Endothelial cell of umbilical vein (primary cell): ENCODE results near the gene TTLL11. TPM values are rescaled to one million over a fixed set of nuclear protein-coding genes. Genes with fewer than 3 reads are reported as not detected.

Experiments used
- BruUV-seq: library from RNA; stranded (reverse); fragments of 400-500 nt; replicated peaks from 2 replicates; lab custom pipeline; 2021; lab: Mats Ljungman, UMichigan
- CTCF ChIA-PET: fragments of 300-600, 350-600 bp; sonication (Branson Sonifier 250); formaldehyde crosslinking; loops from one replicate; lab custom pipeline; 2021; ENCODE audit warnings: antibody characterized with exemption, inconsistent platforms; lab: Charles Lee
- POLR2A ChIA-PET: fragments of 300-600, 350-600 bp; sonication (Branson Sonifier 250); formaldehyde crosslinking; loops from one replicate; lab custom pipeline; 2021; ENCODE audit warnings: antibody characterized with exemption, inconsistent platforms; lab: Charles Lee
- DNase-seq: peaks from one replicate; pipeline ENCODE4 v3.0.0-alpha.2; 2011; ENCODE audit warnings: low read depth, low spot score
- FAIRE-seq: peaks from 2 replicates; lab custom pipeline; 2011; peaks lifted over from hg19 to GRCh38; lab: Jason Lieb, UNC
- H2AFZ ChIP-seq: 2 replicates; pipeline ENCODE4 v1.6.0; 2012; ENCODE audit warnings: low read depth, low read length, control low read depth, inconsistent platforms
- H3K27ac ChIP-seq: 2 replicates; pipeline ENCODE4 v1.5.1; 2011; ENCODE audit warnings: low read depth, mild to moderate bottlenecking, control low read depth, low read length, moderate library complexity; ENCODE audit not compliant: insufficient read depth
- H3K27me3 ChIP-seq, 2 experiments: 2 replicates each; pipeline versions ENCODE4 v1.6.0 to v1.6.1; 2011; ENCODE audit warnings: low read length in 2 of 2, mixed read lengths in 1 of 2; ENCODE audit not compliant: control insufficient read depth in 2 of 2, insufficient read depth in 2 of 2
- H3K36me3 ChIP-seq, 2 experiments: 2 replicates in 1 of 2; 3 replicates in 1 of 2; pipeline ENCODE4 v1.5.1; 2011; ENCODE audit warnings: low read length in 2 of 2, mild to moderate bottlenecking in 1 of 2, moderate library complexity in 1 of 2; ENCODE audit not compliant: control insufficient read depth in 2 of 2, insufficient read depth in 2 of 2; ENCODE audit errors: extremely low read depth in 1 of 2
- H3K4me1 ChIP-seq: 3 replicates; pipeline ENCODE4 v1.5.1; 2011; ENCODE audit warnings: mild to moderate bottlenecking, low read length; ENCODE audit not compliant: control insufficient read depth, insufficient read depth; ENCODE audit errors: extremely low read depth
- H3K4me2 ChIP-seq: 2 replicates; pipeline ENCODE4 v1.6.1; 2011; ENCODE audit warnings: low read length, control low read depth, mixed read lengths; ENCODE audit not compliant: insufficient read depth
- H3K4me3 ChIP-seq, 3 experiments: fragments of 200-600 bp in 1 of 3; sonication (generic), shearing (Covaris generic) in 1 of 3; replicated peaks in 1 of 3; 2 replicates each; pipeline ENCODE4 v1.5.1; 2011 to 2016; ENCODE audit warnings: control low read depth in 3 of 3, low read length in 3 of 3, mild to moderate bottlenecking in 2 of 3, inconsistent platforms in 1 of 3, low read depth in 1 of 3, moderate library complexity in 1 of 3; ENCODE audit not compliant: insufficient read depth in 1 of 3
- H3K79me2 ChIP-seq: 2 replicates; pipeline ENCODE4 v1.6.0; 2012; ENCODE audit warnings: low read length, inconsistent platforms; ENCODE audit not compliant: control insufficient read depth, insufficient read depth
- H3K9ac ChIP-seq: replicated peaks from 2 replicates; pipeline ENCODE3; 2011; ENCODE audit warnings: low read length, control low read depth; ENCODE audit not compliant: insufficient read depth; ENCODE audit errors: extremely low read depth
- H3K9me1 ChIP-seq: replicated peaks from 3 replicates; pipeline ENCODE4 v1.6.0; 2011; ENCODE audit warnings: mild to moderate bottlenecking, low read length; ENCODE audit not compliant: control insufficient read depth, insufficient read depth; ENCODE audit errors: extremely low read depth
- H3K9me3 ChIP-seq: replicated peaks from 2 replicates; pipeline ENCODE4 v1.5.1; 2012; ENCODE audit warnings: low read length, inconsistent platforms; ENCODE audit not compliant: control insufficient read depth, insufficient read depth
- H4K20me1 ChIP-seq: replicated peaks from 2 replicates; pipeline ENCODE3; 2011; ENCODE audit warnings: mild to moderate bottlenecking, low read length; ENCODE audit not compliant: control insufficient read depth, insufficient read depth; ENCODE audit errors: extremely low read depth
- EZH2 ChIP-seq: IDR thresholded peaks from 2 replicates; pipeline ENCODE4 v1.6.1; 2012; ENCODE audit warnings: borderline replicate concordance, low read depth, mild to moderate bottlenecking, moderate library complexity, low read length, inconsistent platforms; ENCODE audit not compliant: severe bottlenecking
- FOS ChIP-seq: IDR thresholded peaks from 2 replicates; pipeline ENCODE4 v1.6.1; 2011; ENCODE audit warnings: mild to moderate bottlenecking, low read length, moderate library complexity, borderline replicate concordance; ENCODE audit not compliant: insufficient read depth
- GATA2 ChIP-seq: IDR thresholded peaks from 2 replicates; pipeline ENCODE4 v1.7.0; 2011; ENCODE audit warnings: low read depth, mild to moderate bottlenecking, moderate library complexity, mixed read lengths, low read length; ENCODE audit not compliant: insufficient read length, insufficient read depth
- JUN ChIP-seq: IDR thresholded peaks from 2 replicates; pipeline ENCODE4 v1.6.1; 2011; ENCODE audit warnings: borderline replicate concordance, low read depth; ENCODE audit not compliant: insufficient read length, insufficient read depth
- MYC ChIP-seq: IDR thresholded peaks from one replicate; pipeline ENCODE4 v1.6.1; 2011; ENCODE audit warnings: mild to moderate bottlenecking, low read depth, low read length
- POLR2A ChIP-seq: IDR thresholded peaks from 2 replicates; pipeline ENCODE4 v1.6.1; 2012; ENCODE audit warnings: low read depth, mild to moderate bottlenecking, control low read depth, low read length
- POLR2AphosphoS5 ChIP-seq: IDR thresholded peaks from 2 replicates; pipeline ENCODE4 v1.6.1; 2012; ENCODE audit warnings: low read depth, mild to moderate bottlenecking, control low read depth, low read length, moderate library complexity; ENCODE audit not compliant: insufficient read depth
- dilution Hi-C: fragments of 300-500 bp; cut with MboI; formaldehyde crosslinking; loops from one replicate; pipeline ENCODE4 v1.15.0; 2019; ENCODE audit warnings: low sequenced_read_pairs; ENCODE audit not compliant: extremely low pct_ligation_motif_present
- intact Hi-C: fragments of 100-400 bp; cut with micrococcal nuclease; formaldehyde crosslinking; loops from one replicate; pipeline ENCODE4 v1.10.0; 2022
- polyA plus RNA-seq, 4 experiments: library from polyadenylated mRNA; depleted of rRNA in 3 of 4; stranded (reverse) in 3 of 4; unstranded in 1 of 4; fragments of >200 nt; gene quantifications; 2 replicates each; pipeline versions ENCODE4 v1.2.1 to v1.2.3, GENCODE V29; 2011 to 2012; ENCODE audit warnings: missing spikeins in 1 of 4
- total RNA-seq: library from RNA; stranded (reverse); gene quantifications from 2 replicates; pipeline ENCODE4 v1.2.3, GENCODE V29; 2021
- TF ChIP-seq, protein P1 (sequence below), 2 donors: IDR thresholded peaks; 1 replicate in 1 of 2; 2 replicates in 1 of 2; pipeline ENCODE4 v1.5.1; 2011; ENCODE audit warnings: low read length in 2 of 2, mild to moderate bottlenecking in 2 of 2, moderate library complexity in 2 of 2, control low read depth in 1 of 2, inconsistent platforms in 1 of 2, low read depth in 1 of 2; ENCODE audit not compliant: insufficient read depth in 1 of 2; ENCODE audit errors: extremely low read depth in 1 of 2
- TF ChIP-seq, protein P2 (sequence below): IDR thresholded peaks from 2 replicates; pipeline ENCODE4 v1.6.1; 2011; ENCODE audit not compliant: insufficient read depth, insufficient read length

The TTLL11 gene
- total and polyA plus RNA-seq, 2 donors (not counting 3 experiments of a cell fraction or from before 2014, with no cell fraction given), result 4.9 to 5.1 TPM

DNA sequence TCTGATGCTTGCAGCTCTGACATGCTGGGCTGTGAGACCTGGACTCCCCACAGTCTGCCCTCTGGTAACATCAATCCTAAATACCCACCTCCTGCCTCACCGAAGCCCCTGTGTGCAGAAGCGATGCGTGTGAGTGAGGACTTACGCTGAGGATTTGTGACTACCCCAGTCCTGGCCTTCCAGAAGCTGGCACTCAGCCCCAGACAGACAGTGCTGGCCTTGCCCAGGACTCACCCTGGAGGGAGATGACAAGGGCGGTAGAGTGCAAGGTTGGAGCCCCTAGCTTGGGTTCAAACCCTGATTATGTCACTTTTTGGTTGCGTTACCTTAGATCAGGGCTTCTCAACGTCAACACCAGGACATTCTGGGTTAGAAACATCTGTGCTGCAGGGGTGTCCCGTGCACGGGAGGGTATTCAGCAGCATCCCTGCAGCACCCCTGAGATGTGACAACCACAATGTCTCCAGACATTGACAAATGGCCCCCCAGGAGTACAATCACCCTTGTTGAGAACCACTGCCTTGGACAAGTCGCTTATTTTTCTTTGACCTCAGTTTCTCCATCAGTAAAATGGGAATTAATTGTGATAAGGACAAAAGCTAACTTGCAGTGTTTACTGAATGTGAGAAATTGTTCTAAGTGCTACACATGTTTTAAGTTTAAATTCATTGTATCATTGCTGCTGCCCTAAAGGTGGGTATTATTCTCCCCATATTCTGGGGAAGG is 23.5 kb upstream of the TTLL11 start:
- Histone ChIP-seq H3K9me1 (no peaks in the 10 kb centered on the region), H2AFZ (no peak overlapping the region), H3K36me3 (no peaks in the 10 kb centered on the region), H3K27me3 (peaks cover 0 to 5% of the 10 kb centered on the region in 2 experiments), H4K20me1 (no peaks in the 10 kb centered on the region), H3K27ac (no peak overlapping the region), H3K9ac (no peak overlapping the region), H3K4me1 (no peaks in the 10 kb centered on the region), H3K79me2 (no peaks in the 10 kb centered on the region), H3K9me3 (no peaks in the 10 kb centered on the region), H3K4me3 (no peak overlapping the region), H3K4me2 (no peak overlapping the region)
- TF ChIP-seq GATA2 (no peak), JUN (no peak), EZH2 (no peak), FOS (no peak), POLR2AphosphoS5 (no peak), POLR2A (no peak), MYC (no peak)
- TF ChIP-seq, protein P1, sequence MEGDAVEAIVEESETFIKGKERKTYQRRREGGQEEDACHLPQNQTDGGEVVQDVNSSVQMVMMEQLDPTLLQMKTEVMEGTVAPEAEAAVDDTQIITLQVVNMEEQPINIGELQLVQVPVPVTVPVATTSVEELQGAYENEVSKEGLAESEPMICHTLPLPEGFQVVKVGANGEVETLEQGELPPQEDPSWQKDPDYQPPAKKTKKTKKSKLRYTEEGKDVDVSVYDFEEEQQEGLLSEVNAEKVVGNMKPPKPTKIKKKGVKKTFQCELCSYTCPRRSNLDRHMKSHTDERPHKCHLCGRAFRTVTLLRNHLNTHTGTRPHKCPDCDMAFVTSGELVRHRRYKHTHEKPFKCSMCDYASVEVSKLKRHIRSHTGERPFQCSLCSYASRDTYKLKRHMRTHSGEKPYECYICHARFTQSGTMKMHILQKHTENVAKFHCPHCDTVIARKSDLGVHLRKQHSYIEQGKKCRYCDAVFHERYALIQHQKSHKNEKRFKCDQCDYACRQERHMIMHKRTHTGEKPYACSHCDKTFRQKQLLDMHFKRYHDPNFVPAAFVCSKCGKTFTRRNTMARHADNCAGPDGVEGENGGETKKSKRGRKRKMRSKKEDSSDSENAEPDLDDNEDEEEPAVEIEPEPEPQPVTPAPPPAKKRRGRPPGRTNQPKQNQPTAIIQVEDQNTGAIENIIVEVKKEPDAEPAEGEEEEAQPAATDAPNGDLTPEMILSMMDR (IDR thresholded peaks at IDR 0.05; ENCODE audit: extremely low read depth in 1 of 2, insufficient read depth in 1 of 2, low read depth in 1 of 2, low read length in 2 of 2), result no peak
- TF ChIP-seq, protein P2, sequence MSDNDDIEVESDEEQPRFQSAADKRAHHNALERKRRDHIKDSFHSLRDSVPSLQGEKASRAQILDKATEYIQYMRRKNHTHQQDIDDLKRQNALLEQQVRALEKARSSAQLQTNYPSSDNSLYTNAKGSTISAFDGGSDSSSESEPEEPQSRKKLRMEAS, result no peak
- POLR2A ChIA-PET, result no interaction called here
- no peak for DNase-seq
- dilution Hi-C loops, result loop anchor here (25.0 kb wide), 1 partner anchor 246 kb away; the partner anchor contains the start of gene PTGS1
- CTCF ChIA-PET, result interaction anchor here (1.0 to 14.3 kb wide), 5 partner anchors 8 to 507 kb away, joined by 3 to 576 read pairs (median 5); no protein-coding TSS in a partner anchor
- no TSS peak for BruUV-seq
- FAIRE-seq, result no peak
- intact Hi-C loops, result no loop called here
